ENCODE data around the gene ZBTB4. TPM values are rescaled to one million over a fixed set of nuclear protein-coding genes. Genes with fewer than 3 reads are reported as not detected.

Gene ZBTB4
- total and polyA plus RNA-seq, 8 donors, result 15.8 to 31.5 (median 20.1) TPM

GRCh38 chr17:7410634-7411426, 68.6 kb downstream of the ZBTB4 start:
- TF ChIP-seq EP300 (IDR thresholded peaks at IDR 0.05) (no peak), CTCF (IDR thresholded peaks at IDR 0.05) (no peak), POLR2AphosphoS5 (IDR thresholded peaks at IDR 0.05) (no peak), POLR2A (IDR thresholded peaks at IDR 0.05) (no peak)
- Histone ChIP-seq H3K4me3 (no peak overlapping the region), H3K36me3 (peaks cover 0 to 39% (median 26%) of the 10 kb centered on the region in 4 donors), H3K9me3 (no peaks in the 10 kb centered on the region), H3K27ac (no peak overlapping the region), H3K27me3 (no peaks in the 10 kb centered on the region), H3K4me1 (peaks cover 3 to 12% (median 8%) of the 10 kb centered on the region in 4 donors)
- no peak for DNase-seq
- WGBS, 5 donors, result 78 to 89% (median 84%) methylated on average over 21 to 25 of the region's 25 CpGs
- intact Hi-C loops (cut with DNase I; ENCODE audit: low total_unique reads), result no loop called here

- Histone ChIP-seq H3K27me3 (peaks cover 0 to 11% (median 0%) of the 10 kb centered on the region in 3 donors), H3K9me3 (no peaks in the 10 kb centered on the region), H3K36me3 (peaks cover 0 to 27% (median 20%) of the 10 kb centered on the region in 4 donors), H3K27ac (no peak overlapping the region), H3K4me3 (no peak overlapping the region), H3K4me1 (peaks cover 14 to 23% (median 19%) of the 10 kb centered on the region in 4 donors)
- DNase-seq, result no peak
- intact Hi-C loops (cut with DNase I; ENCODE audit: low total_unique reads), result no loop called here
- 89 to 94% (median 91%) methylated on average over 6 of the region's 6 CpGs for WGBS, 5 donors
- no peak for TF ChIP-seq POLR2AphosphoS5 (IDR thresholded peaks at IDR 0.05)
- no peak for TF ChIP-seq CTCF (IDR thresholded peaks at IDR 0.05)
- no peak for TF ChIP-seq EP300 (IDR thresholded peaks at IDR 0.05)
- TF ChIP-seq POLR2A (IDR thresholded peaks at IDR 0.05), result no peak
These were observed 69.7 kb downstream of the ZBTB4 start for GRCh38 chr17:7409716-7410115.

Other genes starting within 250 kb of the ZBTB4 start
Only the 30 nearest of the 40 such genes appear.
- gene SLC2A4, start 197.9 kb downstream of the ZBTB4 start, total RNA-seq, result 10 to 100 TPM in 2 of 5 donors, 1 to 10 TPM in 3; 3.5 to 26.6 (median 7.0) TPM
- gene SLC2A4, start 197.9 kb downstream of the ZBTB4 start, polyA plus RNA-seq, result 10 to 100 TPM in 1 of 3 donors, 1 to 10 TPM in 1, under 1 TPM in 1; 0.92 to 15.9 (median 1.4) TPM
- gene YBX2, start 185.0 kb downstream of the ZBTB4 start, total RNA-seq, result 10 to 100 TPM in 1 of 5 donors, 1 to 10 TPM in 1, under 1 TPM in 2, not detected in 1; 0.43 to 72.4 (median 1.1) TPM
- gene YBX2, start 185.0 kb downstream of the ZBTB4 start, polyA plus RNA-seq, result 1 to 10 TPM; 1.2 to 6.5 (median 1.8) TPM
- 100 to 1,000 TPM in 4 of 5 donors, 10 to 100 TPM in 1; 86.9 to 189 (median 137) TPM for gene EIF5A, start 172.0 kb downstream of the ZBTB4 start, total RNA-seq
- gene EIF5A, start 172.0 kb downstream of the ZBTB4 start, polyA plus RNA-seq, result 100 to 1,000 TPM; 341 to 438 (median 394) TPM
- gene GPS2, start 164.3 kb downstream of the ZBTB4 start, total RNA-seq, result 10 to 100 TPM; 23.9 to 91.6 (median 55.9) TPM
- 10 to 100 TPM; 74.3 to 84.9 (median 79.7) TPM for gene GPS2, start 164.3 kb downstream of the ZBTB4 start, polyA plus RNA-seq
- gene NEURL4, start 150.3 kb downstream of the ZBTB4 start, total RNA-seq, result 10 to 100 TPM; 17.8 to 84.0 (median 36.4) TPM
- 10 to 100 TPM in 2 of 3 donors, 1 to 10 TPM in 1; 6.9 to 22.2 (median 15.6) TPM for gene NEURL4, start 150.3 kb downstream of the ZBTB4 start, polyA plus RNA-seq
- 10 to 100 TPM in 4 of 5 donors, 1 to 10 TPM in 1; 8.3 to 33.3 (median 14.7) TPM for gene ACAP1, start 143.1 kb downstream of the ZBTB4 start, total RNA-seq
- gene ACAP1, start 143.1 kb downstream of the ZBTB4 start, polyA plus RNA-seq, result 1 to 10 TPM; 4.4 to 6.4 (median 6.2) TPM
- gene KCTD11, start 127.5 kb downstream of the ZBTB4 start, total RNA-seq, result 10 to 100 TPM in 1 of 5 donors, 1 to 10 TPM in 3, under 1 TPM in 1; 0.58 to 11.0 (median 3.5) TPM
- 10 to 100 TPM in 1 of 3 donors, 1 to 10 TPM in 2; 8.9 to 14.1 (median 9.4) TPM for gene KCTD11, start 127.5 kb downstream of the ZBTB4 start, polyA plus RNA-seq
- gene TMEM95, start 124.5 kb downstream of the ZBTB4 start, total RNA-seq, result not detected
- gene TMEM95, start 124.5 kb downstream of the ZBTB4 start, polyA plus RNA-seq, result not detected
- 10 to 100 TPM in 3 of 5 donors, 1 to 10 TPM in 2; 5.7 to 37.1 (median 22.2) TPM for gene TNK1, start 98.5 kb downstream of the ZBTB4 start, total RNA-seq
- gene TNK1, start 98.5 kb downstream of the ZBTB4 start, polyA plus RNA-seq, result 10 to 100 TPM in 1 of 3 donors, 1 to 10 TPM in 2; 6.0 to 12.1 (median 7.8) TPM
- 100 to 1,000 TPM in 1 of 5 donors, 10 to 100 TPM in 2, 1 to 10 TPM in 1, not detected in 1; 7.9 to 101 (median 29.6) TPM for gene PLSCR3, start 85.1 kb downstream of the ZBTB4 start, total RNA-seq
- gene PLSCR3, start 85.1 kb downstream of the ZBTB4 start, polyA plus RNA-seq, result 10 to 100 TPM; 21.9 to 27.1 (median 24.4) TPM
- 100 to 1,000 TPM in 2 of 5 donors, 10 to 100 TPM in 2, not detected in 1; 39.8 to 347 (median 161) TPM for gene TMEM256, start 75.5 kb downstream of the ZBTB4 start, total RNA-seq
- gene TMEM256, start 75.5 kb downstream of the ZBTB4 start, polyA plus RNA-seq, result 100 to 1,000 TPM; 189 to 282 (median 279) TPM
- 10 to 100 TPM in 3 of 5 donors, 1 to 10 TPM in 2; 4.6 to 42.0 (median 13.8) TPM for gene NLGN2, start 71.8 kb downstream of the ZBTB4 start, total RNA-seq
- 1 to 10 TPM; 1.7 to 7.9 (median 1.8) TPM for gene NLGN2, start 71.8 kb downstream of the ZBTB4 start, polyA plus RNA-seq
- not detected for gene SPEM1, start 59.3 kb downstream of the ZBTB4 start, total RNA-seq
- gene SPEM1, start 59.3 kb downstream of the ZBTB4 start, polyA plus RNA-seq, result under 1 TPM in 1 of 3 donors, not detected in 2; 0.20 TPM
- not detected for gene SPEM2, start 54.0 kb downstream of the ZBTB4 start, total RNA-seq
- not detected for gene SPEM2, start 54.0 kb downstream of the ZBTB4 start, polyA plus RNA-seq
- not detected for gene SPEM3, start 50.8 kb downstream of the ZBTB4 start, total RNA-seq
- gene SPEM3, start 50.8 kb downstream of the ZBTB4 start, polyA plus RNA-seq, result not detected
- gene TMEM102, start 44.2 kb downstream of the ZBTB4 start, total RNA-seq, result 10 to 100 TPM in 2 of 5 donors, 1 to 10 TPM in 2, not detected in 1; 1.3 to 48.4 (median 9.0) TPM
- 1 to 10 TPM; 4.5 to 7.9 (median 6.4) TPM for gene TMEM102, start 44.2 kb downstream of the ZBTB4 start, polyA plus RNA-seq
- 10 to 100 TPM in 1 of 5 donors, under 1 TPM in 1, not detected in 3; 0.37 to 15.6 TPM for gene FGF11, start 40.1 kb downstream of the ZBTB4 start, total RNA-seq
- 1 to 10 TPM in 1 of 3 donors, under 1 TPM in 1, not detected in 1; 0.50 to 2.9 TPM for gene FGF11, start 40.1 kb downstream of the ZBTB4 start, polyA plus RNA-seq
- 1 to 10 TPM in 3 of 5 donors, not detected in 2; 1.8 to 6.4 (median 4.2) TPM for gene CHRNB1, start 34.6 kb downstream of the ZBTB4 start, total RNA-seq
- 10 to 100 TPM in 2 of 3 donors, 1 to 10 TPM in 1; 9.2 to 12.0 (median 10.7) TPM for gene CHRNB1, start 34.6 kb downstream of the ZBTB4 start, polyA plus RNA-seq
- not detected for gene SLC35G6, start 1.8 kb upstream of the ZBTB4 start, total RNA-seq
- gene SLC35G6, start 1.8 kb upstream of the ZBTB4 start, polyA plus RNA-seq, result not detected
- gene POLR2A, start 4.7 kb upstream of the ZBTB4 start, total RNA-seq, result 100 to 1,000 TPM in 2 of 5 donors, 10 to 100 TPM in 3; 55.4 to 750 (median 85.2) TPM
- gene POLR2A, start 4.7 kb upstream of the ZBTB4 start, polyA plus RNA-seq, result 10 to 100 TPM in 1 of 3 donors, 1 to 10 TPM in 2; 8.1 to 12.7 (median 10.0) TPM
- gene TNFSF12, start 69.4 kb upstream of the ZBTB4 start, total RNA-seq, result 100 to 1,000 TPM in 1 of 5 donors, 10 to 100 TPM in 3, 1 to 10 TPM in 1; 6.1 to 199 (median 49.6) TPM
- 10 to 100 TPM; 31.7 to 48.0 (median 45.1) TPM for gene TNFSF12, start 69.4 kb upstream of the ZBTB4 start, polyA plus RNA-seq
- gene TNFSF13, start 79.1 kb upstream of the ZBTB4 start, total RNA-seq, result 10 to 100 TPM; 15.6 to 55.4 (median 22.6) TPM
- 10 to 100 TPM; 24.0 to 35.9 (median 32.0) TPM for gene TNFSF13, start 79.1 kb upstream of the ZBTB4 start, polyA plus RNA-seq
- 10 to 100 TPM; 22.0 to 78.6 (median 49.9) TPM for gene SENP3, start 82.3 kb upstream of the ZBTB4 start, total RNA-seq
- gene SENP3, start 82.3 kb upstream of the ZBTB4 start, polyA plus RNA-seq, result 10 to 100 TPM; 39.3 to 55.0 (median 53.0) TPM
- gene CD68, start 100.0 kb upstream of the ZBTB4 start, total RNA-seq, result 10 to 100 TPM; 11.1 to 19.2 (median 13.9) TPM
- gene CD68, start 100.0 kb upstream of the ZBTB4 start, polyA plus RNA-seq, result 10 to 100 TPM; 13.8 to 39.6 (median 28.9) TPM
- 100 to 1,000 TPM in 3 of 5 donors, 10 to 100 TPM in 2; 64.8 to 188 (median 117) TPM for gene MPDU1, start 104.2 kb upstream of the ZBTB4 start, total RNA-seq
- 10 to 100 TPM; 27.2 to 67.4 (median 64.0) TPM for gene MPDU1, start 104.2 kb upstream of the ZBTB4 start, polyA plus RNA-seq
- 1 to 10 TPM in 1 of 5 donors, not detected in 4; 1.7 TPM for gene SOX15, start 110.5 kb upstream of the ZBTB4 start, total RNA-seq
- 10 to 100 TPM in 1 of 3 donors, under 1 TPM in 2; 0.76 to 48.1 (median 0.81) TPM for gene SOX15, start 110.5 kb upstream of the ZBTB4 start, polyA plus RNA-seq
- 10 to 100 TPM; 11.0 to 33.3 (median 23.3) TPM for gene FXR2, start 135.3 kb upstream of the ZBTB4 start, total RNA-seq
- gene FXR2, start 135.3 kb upstream of the ZBTB4 start, polyA plus RNA-seq, result 10 to 100 TPM; 22.7 to 28.5 (median 23.2) TPM
- 100 to 1,000 TPM in 2 of 5 donors, 10 to 100 TPM in 3; 11.6 to 235 (median 42.6) TPM for gene SAT2, start 148.2 kb upstream of the ZBTB4 start, total RNA-seq
- gene SAT2, start 148.2 kb upstream of the ZBTB4 start, polyA plus RNA-seq, result 100 to 1,000 TPM; 126 to 209 (median 184) TPM
- 1 to 10 TPM in 1 of 5 donors, not detected in 4; 1.2 TPM for gene SHBG, start 150.5 kb upstream of the ZBTB4 start, total RNA-seq
- gene SHBG, start 150.5 kb upstream of the ZBTB4 start, polyA plus RNA-seq, result under 1 TPM in 2 of 3 donors, not detected in 1; 0.20 to 0.37 TPM
- under 1 TPM in 2 of 5 donors, not detected in 3; 0.45 to 0.55 TPM for gene ATP1B2, start 171.3 kb upstream of the ZBTB4 start, total RNA-seq
- under 1 TPM; 0.12 to 0.90 (median 0.76) TPM for gene ATP1B2, start 171.3 kb upstream of the ZBTB4 start, polyA plus RNA-seq

All from stomach (tissue), 9 donors.